NCI-H460 (cell line): Measurements from ENCODE around the gene PNPT1. TPM values are rescaled to one million over a fixed set of nuclear protein-coding genes. Genes with fewer than 3 reads are reported as not detected.
"Not testable (repeated sequence)": the region's sequence is repeated elsewhere in the genome, so short reads cannot be mapped to it uniquely, and the experiment has no call there.

Experiments used
- DNase-seq: peaks from one replicate; pipeline ENCODE4 v3.0.0-alpha.2; 2016; ENCODE audit warnings: low read depth; ENCODE audit errors: extremely low read depth
- total RNA-seq: library from RNA; depleted of rRNA; stranded (reverse); fragments of >200 nt; shearing (Covaris generic); gene quantifications from 2 replicates; pipeline ENCODE4 v1.2.3, GENCODE V29; 2014

PNPT1 gene
- total RNA-seq, 1 experiment from 2014 or later, result 66.6 TPM

DNA sequence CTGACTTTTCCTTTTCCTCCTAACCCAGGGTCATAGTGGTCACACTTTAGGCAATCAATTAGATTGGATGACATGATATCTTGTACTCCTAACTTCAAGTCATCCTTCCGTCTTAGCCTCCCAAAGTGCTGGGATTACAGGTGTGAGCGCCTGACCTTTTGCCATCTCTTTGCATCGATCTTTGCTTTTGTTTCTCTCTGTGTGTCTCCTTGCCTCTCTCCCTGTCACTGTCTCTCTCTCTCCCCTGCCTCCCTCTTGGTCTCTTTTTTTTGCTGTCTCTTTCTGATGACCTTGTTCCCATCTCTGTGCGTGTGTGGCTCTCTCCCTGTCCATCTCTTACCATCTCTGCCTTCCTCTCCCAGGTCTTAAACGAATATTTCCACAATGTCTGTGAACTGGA, 904 bp downstream of the PNPT1 start:
- DNase-seq, result not testable (repeated sequence)

DNA sequence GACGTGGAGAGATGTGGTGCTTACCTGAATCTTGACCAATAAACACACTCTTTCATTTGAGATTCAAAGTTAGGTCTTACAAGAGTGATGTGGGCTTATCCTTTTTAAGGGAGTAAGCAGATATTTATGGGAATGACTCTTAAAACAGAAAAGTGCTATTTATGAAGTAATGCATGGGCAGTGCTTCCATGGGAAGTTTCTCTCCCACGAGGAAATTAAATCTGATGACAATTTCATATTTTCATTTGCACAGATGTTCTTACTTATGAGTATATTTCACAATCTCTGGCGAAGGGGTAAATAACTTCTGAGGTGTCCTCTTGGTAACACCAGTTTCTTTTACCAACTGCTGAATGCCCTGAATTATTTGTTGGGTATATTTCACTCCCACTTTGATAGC, 21.0 kb downstream of the PNPT1 start:
- no peak for DNase-seq

DNA sequence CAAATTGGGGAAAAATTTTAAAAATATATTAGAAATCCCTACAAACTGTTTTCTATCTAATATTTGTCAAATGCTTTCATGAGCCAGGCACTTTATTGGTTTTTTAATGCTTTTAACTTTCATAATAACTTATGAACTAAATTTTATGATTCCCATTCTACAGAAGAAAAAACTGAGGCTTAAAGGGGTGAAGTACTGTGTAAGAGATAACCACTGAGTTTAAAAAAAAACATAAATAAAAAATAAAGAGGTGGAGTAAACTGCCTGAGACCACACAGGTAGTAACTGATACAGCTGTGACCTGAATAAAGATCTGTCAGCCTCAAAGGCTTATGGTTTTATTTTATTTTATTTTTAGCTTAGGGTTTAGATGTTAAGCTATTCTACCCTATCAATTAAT, 24.7 kb downstream of the PNPT1 start:
- no peak for DNase-seq

DNA sequence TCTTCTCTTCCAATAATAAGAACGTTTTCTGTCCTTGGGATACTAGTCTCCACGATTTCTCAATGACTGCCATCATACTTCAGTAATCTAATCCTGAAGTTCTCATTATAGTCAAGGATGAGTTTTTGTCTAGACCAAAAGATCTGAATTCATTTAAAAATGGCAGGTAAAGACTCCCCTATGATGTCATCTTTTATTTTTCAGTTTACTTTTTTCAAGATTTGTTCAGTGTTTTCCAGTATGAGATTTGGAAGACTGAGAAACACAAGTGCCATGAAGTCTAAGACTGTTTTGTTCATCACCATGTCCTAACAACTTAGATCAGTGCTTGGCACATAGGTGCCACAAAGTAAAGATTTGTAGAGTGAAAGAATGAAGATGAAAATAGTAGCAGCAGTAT, 40.4 kb downstream of the PNPT1 start:
- no peak for DNase-seq

DNA sequence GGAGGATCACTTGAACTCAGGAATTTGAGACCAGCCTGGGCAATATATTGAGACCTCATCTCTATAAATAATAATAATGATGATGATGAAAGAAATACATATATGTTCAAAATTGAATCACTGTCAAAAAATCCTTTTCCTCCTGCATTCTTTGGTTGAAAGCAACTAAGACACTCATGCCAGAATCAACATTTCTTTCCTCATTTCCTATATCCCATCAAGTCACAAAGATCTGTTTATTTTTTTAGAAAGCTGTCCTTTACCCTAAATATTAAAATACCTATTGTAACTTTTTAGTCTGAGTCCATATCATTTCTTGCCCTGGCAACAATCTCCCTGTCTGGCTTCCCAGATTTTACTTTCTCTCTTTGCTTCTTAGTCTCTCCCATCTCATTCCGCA, 44.4 kb downstream of the PNPT1 start:
- DNase-seq, result no peak

DNA sequence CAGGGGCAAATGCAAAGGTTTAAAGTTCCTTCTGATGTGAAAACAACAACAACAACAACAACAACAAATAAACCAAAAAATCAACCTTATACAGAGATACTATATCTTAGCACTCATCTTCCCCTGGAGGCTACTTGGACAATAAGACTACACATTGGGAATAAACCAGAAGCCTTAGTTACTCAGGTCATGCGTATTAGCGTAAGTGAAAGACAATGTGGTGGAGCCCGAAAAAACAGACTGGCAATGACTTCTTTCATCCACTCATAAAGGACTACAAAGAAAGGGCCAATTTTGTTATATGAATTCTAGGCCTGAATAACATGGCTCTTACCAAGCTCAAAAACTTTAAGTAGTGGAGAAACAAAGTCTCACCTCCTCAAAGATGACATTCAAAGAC, 56.8 kb downstream of the PNPT1 start:
- no peak for DNase-seq

DNA sequence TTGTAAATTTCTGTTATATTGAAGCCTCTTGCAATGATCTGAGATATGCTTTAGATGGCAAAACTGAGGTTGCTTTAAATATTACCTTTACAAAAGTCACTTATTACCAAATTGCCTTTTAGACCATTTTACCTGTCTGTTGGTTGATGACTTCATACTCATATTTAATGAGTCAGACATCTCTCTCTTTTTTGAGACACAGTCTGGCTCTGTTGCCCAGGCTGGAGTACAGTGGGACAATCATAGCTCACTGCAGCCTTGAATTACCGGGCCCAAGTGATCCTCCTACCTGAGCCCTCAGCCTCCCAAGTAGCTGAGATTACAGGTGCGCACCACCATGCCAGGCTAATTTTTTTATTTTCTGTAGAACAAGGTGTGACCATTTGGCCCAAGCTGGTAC, 64.7 kb downstream of the PNPT1 start:
- DNase-seq, result no peak

DNA sequence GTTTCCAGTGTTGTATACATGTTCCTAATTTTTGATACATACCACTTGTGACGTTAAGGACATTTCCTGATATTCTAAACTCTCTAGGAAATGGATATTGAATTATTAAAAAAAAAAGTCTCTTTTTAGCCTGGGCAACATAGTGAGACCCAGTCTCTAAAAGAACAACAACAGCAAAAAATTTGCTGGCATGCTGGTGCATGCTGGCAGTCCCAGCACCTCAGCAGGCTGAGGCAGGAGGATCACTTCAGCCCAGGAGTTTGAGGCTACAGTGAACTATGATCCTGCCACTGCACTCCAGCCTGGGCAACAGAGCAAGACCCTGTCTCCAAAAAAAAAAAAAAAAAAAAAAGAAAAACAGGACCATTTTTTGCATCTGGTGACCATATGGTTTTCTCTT, 65.7 kb downstream of the PNPT1 start:
- no peak for DNase-seq

DNA sequence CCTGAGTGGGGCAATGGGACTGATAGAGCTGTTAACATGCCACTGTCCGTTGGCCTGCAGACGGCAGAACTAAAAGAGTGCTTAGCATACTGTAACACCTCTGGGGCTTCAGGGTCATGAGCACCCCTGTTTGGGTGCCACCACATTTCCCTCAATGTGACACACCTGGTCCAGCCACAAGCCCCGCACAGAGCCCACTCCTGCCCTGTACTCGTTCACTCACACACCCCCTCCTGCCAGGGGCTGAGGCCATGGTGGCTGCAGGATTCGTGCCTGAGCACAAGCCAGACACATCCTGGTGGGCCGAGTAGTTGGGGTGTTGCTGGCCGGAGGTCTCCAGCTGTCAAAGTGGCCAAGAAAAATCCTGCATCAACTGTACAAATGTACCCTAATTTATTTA, 71.8 kb downstream of the PNPT1 start:
- DNase-seq, result no peak

DNA sequence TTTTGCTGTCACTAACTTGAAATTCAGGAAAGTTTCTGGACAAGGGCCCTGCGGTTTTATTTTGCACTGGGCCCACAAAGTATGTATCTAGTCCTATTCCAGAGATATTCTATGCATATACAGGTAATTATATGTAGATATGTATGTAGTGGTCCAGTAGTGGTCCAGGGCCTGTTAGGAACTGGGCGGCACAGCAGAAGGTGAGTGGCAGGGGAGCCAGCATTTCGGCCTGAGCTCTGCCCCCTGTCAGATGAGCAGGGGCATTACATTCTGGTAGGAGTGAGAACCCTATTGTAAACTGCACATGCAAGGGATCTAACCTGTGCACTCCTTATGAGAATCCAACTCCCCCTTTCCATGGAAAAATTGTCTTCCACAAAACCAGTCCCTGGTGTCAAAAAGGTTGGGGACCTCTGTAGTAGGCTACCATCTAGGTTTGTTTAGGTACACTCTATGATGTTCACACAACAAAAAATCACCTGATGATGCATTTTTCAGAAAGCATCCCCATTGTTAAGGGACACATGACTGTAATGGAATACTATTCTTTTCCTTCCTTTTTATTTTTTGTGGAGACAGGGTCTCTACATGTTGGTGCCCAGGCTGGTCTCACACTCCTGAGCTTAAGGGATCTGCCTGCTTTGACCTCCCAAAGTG, 73.4 kb downstream of the PNPT1 start:
- DNase-seq, result no peak

DNA sequence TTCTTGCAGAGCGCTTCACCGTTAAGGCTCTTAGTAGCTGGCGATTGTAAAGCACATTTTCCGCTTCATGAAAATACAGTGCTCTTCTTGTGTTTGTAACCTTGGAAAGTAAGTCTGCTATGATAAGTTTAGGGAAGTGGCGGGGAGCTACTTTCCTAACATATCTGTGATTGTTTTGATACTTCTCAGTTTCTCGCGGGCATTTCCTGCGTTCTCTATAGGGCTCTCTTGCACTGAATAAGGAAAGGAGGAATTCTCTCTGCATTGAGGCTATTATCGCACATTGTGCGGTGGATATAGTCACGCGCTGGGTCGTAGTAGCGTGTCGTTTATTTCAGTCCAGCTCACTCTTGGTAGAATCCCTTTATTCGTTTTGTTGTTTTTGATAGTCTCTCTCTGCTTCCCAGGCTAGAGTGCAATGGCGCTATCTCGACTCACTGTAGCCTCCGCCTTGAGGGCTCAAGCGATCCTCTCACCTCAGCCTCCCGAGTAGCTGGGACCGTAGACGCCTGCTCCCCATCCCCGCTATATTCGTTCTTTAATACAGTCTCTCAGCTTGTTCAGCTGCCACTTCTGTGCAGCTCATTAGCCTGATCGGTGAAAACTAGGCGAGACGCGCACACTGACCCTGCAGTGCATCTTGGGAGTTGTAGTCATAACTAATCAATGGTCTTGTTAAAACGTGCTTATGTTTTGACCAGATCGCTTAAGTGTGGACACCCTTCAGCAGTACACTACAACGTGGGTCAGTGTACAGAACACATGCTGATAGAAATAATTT, 75.2 kb downstream of the PNPT1 start:
- peak; percentile 47 for DNase-seq

DNA sequence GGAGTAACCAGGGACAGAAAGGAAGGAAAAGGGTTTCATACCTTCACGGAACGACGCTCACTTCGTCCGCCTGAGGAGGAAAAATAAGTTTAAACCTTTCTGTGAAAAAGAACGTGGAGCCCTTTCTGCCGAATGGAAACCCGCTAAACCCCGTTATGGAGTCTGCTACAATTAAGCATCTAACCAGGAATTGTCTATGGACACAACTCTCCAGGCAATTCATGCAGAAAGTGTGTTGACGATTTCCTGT, 75.7 kb downstream of the PNPT1 start:
- no peak for DNase-seq

DNA sequence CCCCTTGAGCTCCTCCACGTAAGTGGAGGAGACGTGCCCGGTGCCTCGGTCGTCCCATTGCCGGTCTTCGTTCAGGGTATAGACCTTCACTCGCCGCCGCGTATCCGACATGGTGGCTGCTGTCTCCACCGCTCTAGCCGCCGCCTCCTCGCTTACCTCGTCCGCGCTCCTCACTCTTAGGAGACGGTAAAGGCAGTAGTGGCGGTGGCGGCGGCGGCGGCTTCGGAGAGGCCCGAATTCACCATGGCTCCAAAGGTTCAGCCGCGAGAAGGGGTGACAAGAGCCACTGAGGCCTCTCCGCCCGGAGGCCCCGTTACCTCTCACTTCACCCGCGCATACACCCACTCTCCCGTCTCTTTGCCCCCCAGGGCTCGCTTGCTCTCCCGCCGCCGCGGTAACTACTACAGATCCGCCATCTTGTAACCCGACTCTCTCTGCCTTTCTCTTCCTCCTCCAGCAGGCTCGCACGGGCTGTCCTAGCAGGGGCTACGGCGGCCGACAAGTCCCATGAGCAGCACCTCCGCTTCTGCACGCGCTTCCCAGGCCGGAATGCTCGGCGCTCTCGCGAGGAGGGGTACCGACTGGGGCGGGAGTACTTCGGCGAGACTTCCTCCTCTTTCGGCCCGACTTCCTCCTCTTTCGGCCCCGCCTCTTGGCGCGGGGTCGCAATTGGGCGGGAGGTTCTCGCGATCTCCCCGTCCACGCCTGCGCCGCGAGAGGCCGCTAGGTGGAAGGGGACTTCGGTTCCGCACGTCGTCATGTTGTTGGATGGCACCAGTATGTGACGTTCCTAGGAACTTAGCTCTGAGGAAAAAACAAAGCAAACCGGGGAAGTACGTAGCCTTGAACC, 76.2 kb downstream of the PNPT1 start, which contains the start of gene PPP4R3B:
PPP4R3B (minus strand) TSS at position 448 of the 850 bp plus-strand sequence; CDS start at position 111, 337 bp downstream.
- DNase-seq, result peak; percentile 99

DNA sequence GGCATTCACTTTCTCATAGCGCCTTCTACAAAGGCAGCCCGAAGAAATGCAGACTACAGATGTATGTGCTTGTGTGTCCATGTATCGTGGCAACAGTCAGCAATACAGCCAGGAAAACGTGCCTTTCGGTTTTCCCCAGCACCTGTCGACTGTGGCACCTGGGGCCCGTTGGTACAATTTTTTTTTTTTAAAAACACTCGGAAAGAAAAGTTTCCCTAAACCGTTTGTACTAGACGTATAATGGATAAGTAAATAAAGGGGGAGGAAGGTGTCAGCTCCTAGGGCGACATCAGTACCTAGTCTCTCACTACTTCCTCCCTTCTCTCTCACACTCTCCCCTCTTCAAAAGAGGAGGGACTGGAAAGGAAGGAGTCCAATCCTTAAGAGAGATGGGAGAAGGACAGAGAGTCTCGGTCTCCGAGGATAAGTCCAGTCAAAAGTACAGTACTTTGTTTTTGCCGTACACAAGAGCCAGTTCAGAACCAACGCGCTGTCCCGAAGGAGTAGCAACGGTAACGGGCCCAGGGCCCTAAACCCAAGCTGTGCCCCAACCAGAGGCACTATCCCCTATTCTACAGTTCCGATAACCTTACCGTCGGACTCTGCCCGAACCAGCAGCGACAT, 77.0 kb downstream of the PNPT1 start:
- DNase-seq, result no peak

DNA sequence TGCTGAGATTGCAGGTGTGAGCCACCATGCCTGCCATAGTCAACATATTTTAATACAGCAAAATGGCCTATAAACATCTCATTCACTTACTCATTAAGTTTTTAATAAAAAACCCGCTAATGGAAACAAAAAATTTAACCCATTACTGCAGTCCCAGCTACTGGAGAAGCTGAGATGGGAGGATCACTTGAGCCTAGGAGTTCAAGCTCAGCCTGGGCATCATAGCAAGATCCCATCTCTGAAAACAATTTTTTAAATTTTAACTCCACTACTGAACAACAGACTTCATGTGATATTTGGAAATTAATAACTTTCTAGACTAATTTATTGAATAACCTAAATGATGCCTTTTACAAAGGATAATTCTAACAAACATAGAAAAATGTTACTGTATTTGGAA, 81.6 kb downstream of the PNPT1 start:
- no peak for DNase-seq

DNA sequence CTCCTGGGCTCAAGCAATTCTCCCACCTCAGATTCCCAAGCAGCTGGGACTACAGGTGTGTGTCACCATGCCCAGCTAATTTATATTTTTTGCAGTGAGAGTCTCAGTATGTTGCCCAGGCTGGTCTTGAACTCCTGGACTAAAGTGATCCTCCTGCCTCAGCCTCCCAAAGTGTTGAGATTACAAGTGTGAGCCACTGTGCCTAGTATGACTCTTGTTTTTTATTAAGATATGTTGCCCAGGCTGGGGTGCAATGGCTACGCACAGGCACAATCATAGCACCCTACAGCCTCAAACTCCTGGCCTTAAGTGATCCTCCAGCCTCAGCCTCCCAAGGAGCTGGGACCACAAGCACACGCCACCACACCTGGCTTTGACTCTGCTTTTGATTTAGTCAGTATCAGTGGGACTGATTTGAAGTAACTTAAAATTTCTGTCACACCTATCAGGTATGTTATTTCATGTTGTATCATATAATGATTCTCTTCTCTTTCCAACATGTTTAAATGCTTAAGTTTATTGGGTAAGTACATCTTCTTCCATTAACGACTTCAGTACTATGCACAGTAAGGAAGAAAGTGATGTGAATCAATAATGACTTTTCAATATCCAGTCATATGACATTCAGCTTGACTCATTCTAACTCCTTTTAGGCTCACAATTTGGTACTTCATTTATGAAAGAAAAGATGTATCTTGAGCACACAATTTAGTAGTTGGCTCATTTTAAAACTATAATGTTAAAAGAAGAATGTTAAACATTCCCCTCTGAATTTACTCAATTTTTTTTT, 82.5 kb downstream of the PNPT1 start:
- no peak for DNase-seq

DNA sequence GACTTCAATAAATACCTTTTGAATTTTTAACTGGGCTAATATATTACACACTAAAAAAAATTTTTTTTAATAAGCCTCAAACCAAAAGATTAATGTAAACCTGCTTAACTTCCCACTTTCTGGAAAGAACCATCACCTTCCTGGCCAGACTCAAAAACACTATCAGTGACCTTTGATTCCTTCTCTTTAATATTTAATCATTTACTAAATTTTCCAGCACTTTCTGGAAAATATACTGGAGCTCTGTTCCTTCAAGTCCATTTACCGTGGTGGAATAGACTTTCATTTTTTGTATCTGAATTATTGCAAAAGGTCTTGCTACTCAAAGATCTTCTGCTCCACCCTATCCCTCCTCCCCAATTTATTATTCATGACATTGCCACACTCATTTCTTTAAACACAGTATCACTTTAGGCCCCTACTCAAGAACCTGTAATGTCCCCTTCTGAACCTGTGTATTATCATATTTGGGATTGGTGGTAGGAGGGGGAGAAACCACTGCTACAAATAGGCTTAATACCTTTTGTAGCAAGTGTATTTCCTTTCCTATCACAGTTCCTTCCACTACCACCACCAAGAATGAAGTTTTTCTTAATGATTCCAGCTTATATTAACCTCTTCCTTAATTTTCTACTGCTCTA, 83.6 kb downstream of the PNPT1 start:
- no peak for DNase-seq

DNA sequence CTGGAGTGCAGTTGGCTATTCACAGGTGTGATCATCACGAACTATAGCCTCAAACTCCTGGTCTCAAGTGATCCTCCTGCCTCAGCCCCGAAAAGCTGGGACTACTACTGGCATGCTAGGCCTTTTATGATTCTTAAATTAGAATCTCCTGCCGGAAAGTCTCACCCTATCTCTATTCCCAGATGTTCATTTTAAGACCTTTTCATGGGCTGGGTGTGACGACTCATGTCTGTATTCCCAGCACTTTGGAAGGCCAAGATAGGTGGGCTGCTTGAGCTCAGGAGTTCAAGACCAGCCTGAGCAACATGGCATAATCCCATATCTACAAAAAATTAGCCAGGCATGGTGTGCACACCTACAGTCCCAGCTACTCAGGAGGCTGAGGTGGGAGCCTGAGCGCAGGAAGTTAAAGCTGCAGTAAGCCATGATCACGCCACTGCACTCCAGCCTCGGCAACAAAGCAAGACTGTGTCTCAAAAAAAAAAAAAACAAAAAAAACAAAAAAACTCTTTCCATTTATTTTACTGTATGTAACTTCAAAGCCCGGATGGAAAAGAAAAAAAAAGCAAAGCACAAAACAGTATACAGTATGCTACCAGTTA, 84.3 kb downstream of the PNPT1 start:
- DNase-seq, result no peak

DNA sequence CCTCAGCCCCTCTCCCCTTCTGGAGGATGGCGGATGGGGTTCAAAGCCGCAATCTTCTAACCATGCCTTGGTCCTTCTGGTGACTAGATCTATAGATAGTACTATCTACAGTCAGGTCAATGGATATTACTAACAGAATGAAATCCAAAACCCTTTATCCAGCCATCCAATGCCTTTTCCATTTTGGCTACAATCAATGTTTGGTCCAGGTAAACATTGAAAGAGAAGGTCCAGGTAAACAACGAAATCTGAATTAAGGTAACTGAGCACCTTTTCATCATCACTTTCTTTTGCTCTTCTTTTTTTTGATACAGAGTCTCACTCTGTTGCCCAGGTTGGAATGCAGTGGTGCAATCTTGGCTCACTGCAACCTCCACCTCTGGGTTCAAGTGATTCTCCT, 85.9 kb downstream of the PNPT1 start:
- no peak for DNase-seq
